Measurements from ENCODE around the gene RALBP1. TPM values are rescaled to one million over a fixed set of nuclear protein-coding genes. Genes with fewer than 3 reads are reported as not detected.
A peak's percentile ranks its signal among the peaks of the same experiment; 100 is the strongest.
"Not testable (repeated sequence)": the region's sequence is repeated elsewhere in the genome, so short reads cannot be mapped to it uniquely, and the experiment has no call there.

RALBP1 gene
- total RNA-seq = 10 to 100 TPM; 28.9 to 49.5 (median 36.6) TPM

DNA sequence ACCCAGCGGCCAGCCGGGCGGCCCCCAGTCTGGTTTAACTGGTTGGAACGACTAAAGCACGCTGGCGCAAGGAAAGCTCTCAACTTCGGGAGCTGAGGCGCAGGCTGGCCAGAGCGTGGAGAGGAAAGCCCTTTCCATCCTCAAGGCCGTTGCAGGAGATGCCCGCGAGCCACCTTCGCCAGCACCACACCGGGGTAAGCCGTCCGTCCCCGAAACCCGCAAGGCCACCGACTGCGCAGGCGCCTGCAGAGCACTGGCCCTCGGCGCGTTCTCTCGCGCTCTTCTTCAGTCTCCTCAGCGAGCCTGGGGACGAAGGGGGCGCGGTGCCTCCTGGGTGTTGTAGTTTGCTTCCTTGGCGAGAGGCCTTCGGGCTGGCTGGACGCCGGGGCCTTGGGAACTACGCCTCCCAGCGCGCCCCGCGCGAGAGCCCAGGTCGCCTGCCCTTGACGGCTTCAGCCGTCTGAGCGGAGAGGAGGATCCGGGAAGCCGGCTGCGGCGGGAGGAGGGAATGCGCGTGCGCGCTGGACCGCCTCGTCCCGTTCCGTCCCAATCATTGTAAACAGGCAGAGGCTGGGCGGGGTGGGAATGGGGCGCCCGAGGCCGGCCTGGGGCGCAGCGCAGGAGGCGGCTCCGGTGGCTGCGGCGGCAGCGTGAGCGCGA lies at the start of gene RALBP1:
Gene RALBP1 (plus strand): TSS at position 531 of the 660 bp plus-strand sequence. CDS start 37,533 bp downstream, outside the sequence.
- Histone ChIP-seq H3K4me1 (peaks cover 0 to 13% (median 3%) of the 10 kb centered on the region in 4 donors), H3K27ac (peak within 1 kb of the TSS; percentile 90 to 96 (median 94)), H3K9me3 (no peaks in the 10 kb centered on the region), H3K27me3 (no peaks in the 10 kb centered on the region), H3K36me3 (peaks cover 0 to 9% (median 0%) of the 10 kb centered on the region in 3 donors), H3K4me3 (peak within 1 kb of the TSS; percentile 73 to 97 (median 92))
- peak; percentile 97 to 100 (median 99) for DNase-seq
- peak in 1 of 2 donors; percentile 63 for TF ChIP-seq POLR2A (IDR thresholded peaks at IDR 0.05)
- TF ChIP-seq, protein P1, sequence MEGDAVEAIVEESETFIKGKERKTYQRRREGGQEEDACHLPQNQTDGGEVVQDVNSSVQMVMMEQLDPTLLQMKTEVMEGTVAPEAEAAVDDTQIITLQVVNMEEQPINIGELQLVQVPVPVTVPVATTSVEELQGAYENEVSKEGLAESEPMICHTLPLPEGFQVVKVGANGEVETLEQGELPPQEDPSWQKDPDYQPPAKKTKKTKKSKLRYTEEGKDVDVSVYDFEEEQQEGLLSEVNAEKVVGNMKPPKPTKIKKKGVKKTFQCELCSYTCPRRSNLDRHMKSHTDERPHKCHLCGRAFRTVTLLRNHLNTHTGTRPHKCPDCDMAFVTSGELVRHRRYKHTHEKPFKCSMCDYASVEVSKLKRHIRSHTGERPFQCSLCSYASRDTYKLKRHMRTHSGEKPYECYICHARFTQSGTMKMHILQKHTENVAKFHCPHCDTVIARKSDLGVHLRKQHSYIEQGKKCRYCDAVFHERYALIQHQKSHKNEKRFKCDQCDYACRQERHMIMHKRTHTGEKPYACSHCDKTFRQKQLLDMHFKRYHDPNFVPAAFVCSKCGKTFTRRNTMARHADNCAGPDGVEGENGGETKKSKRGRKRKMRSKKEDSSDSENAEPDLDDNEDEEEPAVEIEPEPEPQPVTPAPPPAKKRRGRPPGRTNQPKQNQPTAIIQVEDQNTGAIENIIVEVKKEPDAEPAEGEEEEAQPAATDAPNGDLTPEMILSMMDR (IDR thresholded peaks at IDR 0.05) = peak in 2 of 6 experiments; percentile 9 to 32

GRCh38 chr18:9426753-9427152 lies 48.6 kb upstream of the RALBP1 start:
- H3K9me3 ChIP-seq = no peaks in the 10 kb centered on the region
- no peak overlapping the region for H3K4me3 ChIP-seq
- no peaks in the 10 kb centered on the region for H3K27me3 ChIP-seq
- H3K4me1 ChIP-seq = no peaks in the 10 kb centered on the region
- no peak for DNase-seq
- TF ChIP-seq POLR2A (IDR thresholded peaks at IDR 0.05) = no peak
- TF ChIP-seq, protein P1 (IDR thresholded peaks at IDR 0.05) = no peak
- H3K36me3 ChIP-seq = no peaks in the 10 kb centered on the region
- H3K27ac ChIP-seq = no peak overlapping the region

- Histone ChIP-seq H3K36me3 (no peaks in the 10 kb centered on the region), H3K4me3 (no peak overlapping the region), H3K4me1 (no peaks in the 10 kb centered on the region), H3K9me3 (no peaks in the 10 kb centered on the region), H3K27me3 (no peaks in the 10 kb centered on the region), H3K27ac (no peak overlapping the region)
- DNase-seq = no peak
- TF ChIP-seq, protein P1 (IDR thresholded peaks at IDR 0.05) = no peak
- no peak for TF ChIP-seq POLR2A (IDR thresholded peaks at IDR 0.05)
Observed at GRCh38 chr18:9428301-9428706, 47.0 kb upstream of the RALBP1 start.

- no peak for DNase-seq
- H3K9me3 ChIP-seq = no peaks in the 10 kb centered on the region
- H3K27me3 ChIP-seq = no peaks in the 10 kb centered on the region
- peaks cover 0 to 5% (median 0%) of the 10 kb centered on the region in 4 donors for H3K4me1 ChIP-seq
- H3K27ac ChIP-seq = no peak overlapping the region
- no peak overlapping the region for H3K4me3 ChIP-seq
- TF ChIP-seq, protein P1 (IDR thresholded peaks at IDR 0.05) = no peak
- H3K36me3 ChIP-seq = no peaks in the 10 kb centered on the region
Observed at GRCh38 chr18:9428862-9429661, 46.3 kb upstream of the RALBP1 start.

DNA sequence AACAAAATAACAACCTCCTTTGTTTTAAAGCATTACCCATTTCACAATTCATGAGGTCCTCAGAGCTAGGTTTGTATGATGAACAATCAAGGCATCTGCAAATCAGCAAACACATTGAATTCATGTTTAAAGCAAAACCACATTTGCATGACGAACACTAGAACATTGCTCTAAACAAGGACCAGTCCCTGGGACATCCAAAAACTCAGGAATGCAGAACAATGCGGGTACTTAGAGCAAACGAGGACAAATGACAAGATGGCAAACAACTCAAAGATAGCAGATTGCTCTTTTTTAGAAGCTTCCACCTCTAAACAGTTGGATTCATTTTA lies 45.7 kb upstream of the RALBP1 start:
- Histone ChIP-seq H3K4me3 (no peak overlapping the region), H3K27ac (no peak overlapping the region), H3K36me3 (no peaks in the 10 kb centered on the region), H3K27me3 (no peaks in the 10 kb centered on the region), H3K9me3 (no peaks in the 10 kb centered on the region), H3K4me1 (peaks cover 0 to 8% (median 0%) of the 10 kb centered on the region in 4 donors)
- DNase-seq = no peak
- TF ChIP-seq POLR2A (IDR thresholded peaks at IDR 0.05) = no peak
- TF ChIP-seq, protein P1 (IDR thresholded peaks at IDR 0.05) = no peak

DNA sequence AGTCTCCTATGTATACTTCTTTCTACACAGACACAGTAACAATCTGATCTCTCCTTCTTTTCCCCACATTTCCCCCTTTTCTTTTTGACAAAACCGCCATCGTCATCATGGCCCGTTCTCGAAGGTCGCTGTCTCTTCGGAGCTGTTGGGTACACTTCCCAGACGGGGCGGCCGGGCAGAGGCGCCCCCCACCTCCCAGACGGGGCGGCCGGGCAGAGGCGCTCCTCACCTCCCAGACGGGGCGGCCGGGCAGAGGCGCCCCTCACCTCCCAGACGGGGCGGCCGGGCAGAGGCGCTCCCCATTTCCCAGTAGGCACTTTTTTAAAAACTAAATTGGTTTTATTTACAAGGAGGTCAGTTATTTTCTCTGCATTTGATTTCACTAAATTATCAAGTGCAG lies 45.0 kb upstream of the RALBP1 start:
- not testable (repeated sequence) for DNase-seq, H3K27ac ChIP-seq, H3K27me3 ChIP-seq

More for the DNA sequence above, 45.0 kb upstream of the RALBP1 start:
- H3K9me3 ChIP-seq, H3K4me3 ChIP-seq, H3K4me1 ChIP-seq, H3K36me3 ChIP-seq: not testable (repeated sequence)

Data from Peyer's patch (tissue), 4 donors.